ENCODE data around the gene FOXP1.

GRCh38 chr3:71162221-71162620 lies 421.3 kb downstream of the FOXP1 start:
- TF ChIP-seq CTCF (IDR thresholded peaks at IDR 0.05; ENCODE audit: low read length) (peak; percentile 16; the same call in 1 of the 2 replicates), EZH2 (IDR thresholded peaks at IDR 0.05; ENCODE audit: borderline replicate concordance, low read length) (no peak)
